Right renal cortex interstitium (tissue), 3 donors: Measurements from ENCODE around the gene OPRL1. TPM values are rescaled to one million over a fixed set of nuclear protein-coding genes. Genes with fewer than 3 reads are reported as not detected.
"Not testable (repeated sequence)": the region's sequence is repeated elsewhere in the genome, so short reads cannot be mapped to it uniquely, and the experiment has no call there.

Source experiments
- DNase-seq, 3 donors: peaks; one replicate each; pipeline ENCODE4 v3.0.0-alpha.2; 2013; ENCODE audit warnings: low read depth in 3 of 3, low spot score in 2 of 3
- polyA plus RNA-seq, 3 donors: library from polyadenylated mRNA; unstranded; fragments of 120-200 nt; gene quantifications; one replicate each; pipeline ENCODE4 v1.2.1, GENCODE V29; 2013; ENCODE audit not compliant: insufficient read length in 3 of 3

Gene OPRL1
- polyA plus RNA-seq, 3 donors: 0.67 to 1.1 (median 0.69) TPM

GRCh38 chr20:64083378-64083803, 3.5 kb downstream of the OPRL1 start:
- DNase-seq: peak in 1 of 3 donors; percentile 61

DNA sequence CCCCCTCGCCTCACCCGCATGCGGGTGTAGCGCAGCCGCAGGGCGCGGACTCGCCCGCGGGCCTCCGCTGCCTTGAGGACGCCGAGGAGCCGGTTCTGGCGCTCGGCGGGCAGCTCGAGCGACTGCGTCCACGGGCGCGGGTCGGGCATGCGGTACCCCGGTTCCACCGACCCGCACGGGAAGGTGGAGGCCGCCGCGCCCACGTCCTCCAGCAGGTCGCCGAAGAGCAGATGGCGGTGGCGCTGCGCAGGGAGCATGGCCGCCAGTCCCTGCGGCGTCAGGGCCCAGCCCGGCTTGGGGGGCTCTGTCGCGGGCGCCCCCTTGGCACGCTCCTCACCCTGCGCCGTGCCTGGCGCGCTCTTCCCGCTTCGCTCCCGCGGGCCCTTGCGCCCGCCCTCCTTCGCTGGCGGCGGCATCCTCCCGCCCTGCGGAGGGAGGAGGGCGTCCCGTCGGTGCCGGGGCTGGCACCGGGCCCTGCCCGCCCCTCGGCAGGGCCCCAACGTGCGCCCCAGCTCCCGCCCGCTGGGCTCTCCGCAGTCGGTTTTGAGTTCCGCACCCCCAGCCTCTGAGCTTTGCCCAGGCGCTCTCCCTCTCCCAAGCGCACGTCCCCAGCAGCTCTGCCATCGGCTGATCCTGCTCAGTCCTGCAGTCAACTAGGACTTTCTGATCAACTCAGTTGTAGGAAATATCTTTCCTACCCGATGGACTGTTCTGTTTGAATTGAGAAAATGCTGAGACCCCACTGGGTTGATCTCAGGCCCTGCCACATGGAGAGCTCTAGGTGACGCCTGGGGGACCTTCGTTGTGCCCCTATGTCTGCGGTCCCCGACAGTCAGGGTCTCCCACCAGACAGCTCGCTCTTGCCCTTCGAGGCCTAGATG, 4.2 kb downstream of the OPRL1 start, which contains the start of gene LKAAEAR1:
TSS of gene LKAAEAR1 (minus strand) at position 595 of the 881 bp plus-strand sequence. CDS start at position 416, 179 bp downstream.
- DNase-seq: no peak

DNA sequence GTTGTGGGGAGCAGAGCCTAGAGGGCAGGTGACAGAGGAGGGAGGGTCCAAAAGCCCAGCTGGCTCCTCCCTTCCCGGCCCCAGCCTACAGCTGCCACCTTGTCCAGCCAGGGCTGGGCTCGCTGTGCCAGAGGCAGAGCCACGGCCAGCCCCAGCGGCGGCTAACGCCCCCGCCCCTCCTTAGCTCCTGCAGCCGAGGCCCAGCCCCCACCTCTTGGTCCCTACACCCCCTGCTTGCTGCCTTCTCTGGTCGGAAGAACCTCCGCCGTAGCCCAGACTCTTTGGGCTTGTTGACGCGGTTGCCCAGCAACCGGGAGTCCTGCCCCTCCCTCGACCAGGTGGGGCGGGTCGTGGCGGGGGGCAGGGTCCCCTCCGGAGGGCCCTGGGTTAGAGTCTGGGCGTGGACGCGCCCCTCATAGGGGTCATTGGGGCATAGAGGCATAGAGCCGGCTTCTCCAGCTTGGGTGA, 4.8 kb downstream of the OPRL1 start:
- no peak for DNase-seq

- DNase-seq: no peak
These were observed 6.9 kb downstream of the OPRL1 start for GRCh38 chr20:64086801-64087200.

- DNase-seq: not testable (repeated sequence)
These were observed 7.4 kb downstream of the OPRL1 start for GRCh38 chr20:64087226-64087825.

DNA sequence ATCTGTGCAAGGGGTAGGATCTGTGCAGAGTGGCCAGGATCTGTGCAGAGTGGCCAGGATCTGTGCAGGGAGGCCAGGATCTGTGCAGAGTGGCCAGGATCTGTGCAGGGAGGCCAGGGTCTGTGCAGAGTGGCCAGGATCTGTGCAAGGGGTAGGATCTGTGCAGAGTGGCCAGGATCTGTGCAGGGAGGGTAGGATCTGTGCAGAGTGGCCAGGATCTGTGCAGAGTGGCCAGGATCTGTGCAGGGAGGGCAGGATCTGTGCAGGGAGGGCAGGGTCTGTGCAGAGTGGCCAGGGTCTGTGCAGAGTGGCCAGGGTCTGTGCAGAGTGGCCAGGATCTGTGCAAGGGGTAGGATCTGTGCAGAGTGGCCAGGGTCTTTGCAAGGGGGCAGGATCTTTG, 8.7 kb downstream of the OPRL1 start:
- DNase-seq: not testable (repeated sequence)

DNA sequence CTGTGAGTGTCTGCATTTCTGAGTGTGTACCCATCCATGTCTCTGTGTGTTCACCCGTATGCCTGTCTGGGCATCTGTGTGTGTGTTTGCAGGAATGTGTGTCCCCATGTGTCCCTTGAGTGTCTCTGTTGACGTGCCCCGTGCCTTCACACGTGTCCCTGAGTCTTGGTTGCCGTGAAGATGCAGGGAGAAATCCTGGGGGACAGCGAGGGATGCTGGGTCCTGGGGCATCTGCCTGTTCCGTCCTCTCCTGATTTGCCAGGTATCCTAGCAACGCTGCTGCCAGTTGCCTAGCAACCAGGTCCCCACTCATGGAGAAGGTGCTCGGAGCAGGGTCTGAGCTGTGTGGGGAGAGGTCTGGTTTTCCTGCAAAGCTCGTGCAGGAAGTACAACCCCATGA, 10.3 kb downstream of the OPRL1 start:
- no peak for DNase-seq

- DNase-seq: no peak
These were observed 11.5 kb downstream of the OPRL1 start for GRCh38 chr20:64091340-64091739.

GRCh38 chr20:64091770-64092169, 11.9 kb downstream of the OPRL1 start:
- DNase-seq: no peak

GRCh38 chr20:64092258-64093012, 12.6 kb downstream of the OPRL1 start:
- no peak for DNase-seq

DNA sequence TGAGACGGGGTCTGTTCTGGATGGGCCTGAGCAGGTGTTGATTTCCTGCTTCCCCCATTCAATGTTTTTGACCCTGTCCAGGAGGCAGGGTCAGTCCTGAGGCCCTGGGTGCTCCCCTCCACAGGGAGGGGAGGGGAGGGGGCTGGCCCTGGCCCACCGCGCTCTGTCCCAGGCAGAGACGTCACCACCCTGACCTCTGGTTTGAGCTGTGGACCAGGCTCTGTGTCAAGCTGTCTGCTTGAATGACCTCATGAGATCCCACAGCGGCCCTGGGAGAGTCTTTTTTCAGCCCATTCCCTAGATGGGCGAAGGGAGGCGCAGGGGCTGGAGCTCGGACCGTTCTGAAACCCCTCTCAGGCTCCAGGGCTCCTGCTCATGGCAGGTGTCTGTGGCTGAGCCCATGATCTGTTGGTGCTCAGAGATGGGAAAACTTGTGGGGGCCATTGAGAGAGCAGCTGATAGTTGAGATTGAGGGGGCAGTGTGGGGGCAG, 13.2 kb downstream of the OPRL1 start:
- no peak for DNase-seq

DNA sequence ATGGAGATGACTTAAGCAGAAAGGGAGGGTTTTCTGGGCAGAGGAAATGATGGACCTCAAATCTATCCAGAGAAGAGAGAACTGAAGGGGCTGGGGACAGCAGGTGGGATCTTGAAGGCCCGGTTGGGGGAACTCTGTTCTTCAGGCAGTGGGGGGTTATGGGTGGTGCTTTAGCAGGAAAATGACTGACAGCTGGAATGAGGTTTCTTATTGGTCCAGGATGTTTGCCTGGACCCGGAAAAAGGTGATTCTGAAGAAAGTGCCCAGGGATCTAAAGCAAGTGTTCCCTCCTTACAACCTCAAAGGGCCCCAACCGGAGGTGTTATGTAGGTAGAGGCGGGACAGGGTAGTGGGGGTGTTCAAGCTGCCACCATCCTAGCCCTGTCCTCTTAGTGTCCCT, 15.6 kb downstream of the OPRL1 start:
- DNase-seq: no peak

DNA sequence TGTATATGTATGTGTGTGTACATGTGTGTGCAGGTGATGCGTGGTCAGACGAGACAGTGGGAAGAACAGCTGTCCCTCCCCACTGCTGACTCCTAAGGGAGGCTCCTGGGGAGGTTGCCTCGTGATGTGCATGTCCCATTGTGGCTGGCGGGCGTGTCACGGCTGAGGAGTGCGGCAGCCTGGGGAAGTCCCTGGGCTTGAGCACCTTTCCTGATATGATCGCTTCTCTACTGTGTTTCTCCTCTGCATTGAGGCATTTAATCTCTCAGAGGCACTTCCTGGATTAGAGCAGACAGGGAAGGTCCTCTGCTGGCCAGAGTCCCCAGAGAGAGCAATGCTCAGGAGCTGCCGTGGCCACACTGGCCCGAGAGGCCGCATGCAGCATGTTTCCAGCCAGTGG, 16.0 kb downstream of the OPRL1 start:
- no peak for DNase-seq

GRCh38 chr20:64096535-64096934, 16.7 kb downstream of the OPRL1 start:
- DNase-seq: no peak

DNA sequence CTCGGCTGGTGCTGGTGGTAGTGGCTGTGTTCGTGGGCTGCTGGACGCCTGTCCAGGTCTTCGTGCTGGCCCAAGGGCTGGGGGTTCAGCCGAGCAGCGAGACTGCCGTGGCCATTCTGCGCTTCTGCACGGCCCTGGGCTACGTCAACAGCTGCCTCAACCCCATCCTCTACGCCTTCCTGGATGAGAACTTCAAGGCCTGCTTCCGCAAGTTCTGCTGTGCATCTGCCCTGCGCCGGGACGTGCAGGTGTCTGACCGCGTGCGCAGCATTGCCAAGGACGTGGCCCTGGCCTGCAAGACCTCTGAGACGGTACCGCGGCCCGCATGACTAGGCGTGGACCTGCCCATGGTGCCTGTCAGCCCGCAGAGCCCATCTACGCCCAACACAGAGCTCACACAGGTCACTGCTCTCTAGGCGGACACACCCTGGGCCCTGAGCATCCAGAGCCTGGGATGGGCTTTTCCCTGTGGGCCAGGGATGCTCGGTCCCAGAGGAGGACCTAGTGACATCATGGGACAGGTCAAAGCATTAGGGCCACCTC, 18.7 kb downstream of the OPRL1 start:
- DNase-seq: no peak

- no peak for DNase-seq
These were observed 19.4 kb downstream of the OPRL1 start for GRCh38 chr20:64099086-64099786.

DNA sequence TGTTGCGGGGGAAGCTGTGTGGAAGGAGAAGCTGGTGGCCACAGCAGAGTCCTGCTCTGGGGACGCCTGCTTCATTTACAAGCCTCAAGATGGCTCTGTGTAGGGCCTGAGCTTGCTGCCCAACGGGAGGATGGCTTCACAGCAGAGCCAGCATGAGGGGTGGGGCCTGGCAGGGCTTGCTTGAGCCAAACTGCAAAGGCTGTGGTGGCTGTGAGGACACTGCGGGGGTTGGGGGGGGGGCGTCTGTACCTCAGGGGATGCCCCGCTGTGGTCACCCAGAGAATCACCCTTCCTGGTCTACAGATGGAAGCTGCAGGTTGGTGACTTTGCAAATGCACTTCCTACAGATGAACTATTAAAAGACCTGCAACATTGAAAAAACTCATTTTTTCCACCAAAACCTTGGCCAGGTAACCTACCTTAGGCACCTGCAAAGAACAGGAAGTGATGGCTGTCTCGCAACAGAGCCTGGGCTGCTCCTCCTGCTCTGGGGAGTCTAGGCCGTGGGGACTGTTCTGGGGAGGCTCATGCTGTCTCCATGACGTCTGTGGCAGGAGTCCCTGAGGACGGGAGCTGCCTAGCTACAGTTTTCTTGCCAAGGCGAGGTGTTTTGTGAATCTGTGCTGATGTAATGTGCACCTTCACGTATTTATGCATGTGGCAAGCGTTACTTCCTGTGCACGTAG, 20.1 kb downstream of the OPRL1 start:
- no peak for DNase-seq

DNA sequence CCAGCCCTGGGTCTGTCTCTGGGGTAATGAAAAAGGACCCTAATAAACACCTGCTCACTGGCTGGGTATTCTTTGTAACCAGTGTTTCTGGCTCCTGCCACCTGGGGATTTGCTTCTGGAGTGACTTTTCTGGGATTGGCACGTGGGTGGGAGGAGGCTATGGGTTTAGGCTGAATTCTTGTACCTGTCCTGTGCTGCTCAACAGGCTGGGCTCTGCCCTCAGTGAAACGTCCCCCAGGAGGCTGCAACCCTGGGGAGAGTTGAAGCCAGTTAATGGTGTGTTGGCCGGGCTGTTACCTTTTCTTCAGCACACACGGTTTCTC, 20.6 kb downstream of the OPRL1 start:
- DNase-seq: no peak

DNA sequence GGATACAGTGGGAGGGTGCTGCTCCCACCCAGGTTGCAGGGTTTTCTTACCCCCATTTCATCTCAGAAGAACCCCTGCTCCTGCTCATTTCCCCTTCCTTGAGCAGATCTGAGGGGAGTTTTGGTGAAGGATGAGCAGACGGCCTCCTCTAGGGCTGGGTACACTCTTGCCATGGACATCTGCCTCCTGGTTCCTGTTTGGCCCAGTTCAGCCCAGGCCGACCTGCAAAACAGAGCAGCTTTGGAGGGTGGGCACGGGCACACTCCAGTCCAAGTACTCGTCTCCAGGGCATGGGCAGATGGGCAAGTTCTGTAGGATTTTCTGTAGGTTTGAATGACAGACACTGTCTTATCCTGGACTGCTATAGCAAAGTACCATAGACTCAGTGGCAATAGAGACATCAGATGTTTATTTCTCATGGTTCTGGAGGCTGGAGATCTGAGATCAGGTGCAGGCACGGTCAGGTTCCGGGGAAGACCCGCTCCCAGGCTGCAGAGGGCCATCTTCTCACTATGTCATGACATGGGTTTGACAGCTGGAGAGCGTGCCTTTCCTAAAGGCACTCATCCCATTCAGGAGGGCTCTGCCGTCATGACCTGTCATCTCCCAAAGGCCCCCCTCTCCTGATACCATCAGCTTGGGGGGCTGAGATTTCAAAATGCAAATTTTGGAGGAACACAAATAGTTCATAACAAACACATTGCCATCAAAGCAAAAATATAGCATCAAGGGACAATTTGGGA, 21.2 kb downstream of the OPRL1 start:
- DNase-seq: no peak
